Calu3 (cell line): ENCODE data around the gene SGCA. TPM values are rescaled to one million over a fixed set of nuclear protein-coding genes. Genes with fewer than 3 reads are reported as not detected.
A peak's percentile ranks its signal among the peaks of the same experiment; 100 is the strongest.

Source experiments
- BruUV-seq: library from RNA; stranded (reverse); fragments of 400-500 nt; replicated peaks from 2 replicates; lab custom pipeline; 2021; lab: Mats Ljungman, UMichigan
- CTCF ChIA-PET: fragments of 300-600 bp; sonication (Branson Sonifier 250); formaldehyde crosslinking; loops from one replicate; lab custom pipeline; 2022; ENCODE audit warnings: antibody characterized with exemption; lab: Charles Lee
- DNase-seq: peaks from one replicate; pipeline ENCODE4 v3.0.0; 2022
- H3K27ac Mint-ChIP-seq: one replicate; pipeline ENCODE4 v1.8.0; 2022; ENCODE audit warnings: mixed read lengths; ENCODE audit not compliant: unreplicated experiment
- H3K27me3 Mint-ChIP-seq: one replicate; pipeline ENCODE4 v1.8.0; 2022; ENCODE audit warnings: mixed read lengths; ENCODE audit not compliant: unreplicated experiment
- H3K36me3 Mint-ChIP-seq: one replicate; pipeline ENCODE4 v1.8.0; 2022; ENCODE audit warnings: mild to moderate bottlenecking, moderate library complexity, mixed read lengths; ENCODE audit not compliant: insufficient read depth, unreplicated experiment
- H3K4me1 Mint-ChIP-seq: one replicate; pipeline ENCODE4 v1.8.0; 2022; ENCODE audit warnings: mild to moderate bottlenecking, low read depth, mixed read lengths; ENCODE audit not compliant: unreplicated experiment
- H3K4me3 Mint-ChIP-seq: one replicate; pipeline ENCODE4 v1.8.0; 2022; ENCODE audit warnings: mild to moderate bottlenecking, low read depth, moderate library complexity, mixed read lengths; ENCODE audit not compliant: unreplicated experiment
- H3K9me3 Mint-ChIP-seq: one replicate; pipeline ENCODE4 v1.8.0; 2022; ENCODE audit warnings: low read depth, mixed read lengths; ENCODE audit not compliant: unreplicated experiment
- CTCF ChIP-seq: fragments of 200-600 bp; IDR thresholded peaks from one replicate; pipeline ENCODE4 v1.8.0; 2022; ENCODE audit warnings: antibody characterized with exemption; ENCODE audit not compliant: unreplicated experiment
- intact Hi-C: fragments of 100-400 bp; cut with micrococcal nuclease; formaldehyde crosslinking; loops from one replicate; pipeline ENCODE4 v1.10.0; 2022; ENCODE audit not compliant: unreplicated experiment
- total RNA-seq: library from RNA; stranded (reverse); gene quantifications from 2 replicates; pipeline ENCODE4 v1.2.3, GENCODE V29; 2022

The SGCA gene
- total RNA-seq, 1 experiment from 2014 or later: not detected

DNA sequence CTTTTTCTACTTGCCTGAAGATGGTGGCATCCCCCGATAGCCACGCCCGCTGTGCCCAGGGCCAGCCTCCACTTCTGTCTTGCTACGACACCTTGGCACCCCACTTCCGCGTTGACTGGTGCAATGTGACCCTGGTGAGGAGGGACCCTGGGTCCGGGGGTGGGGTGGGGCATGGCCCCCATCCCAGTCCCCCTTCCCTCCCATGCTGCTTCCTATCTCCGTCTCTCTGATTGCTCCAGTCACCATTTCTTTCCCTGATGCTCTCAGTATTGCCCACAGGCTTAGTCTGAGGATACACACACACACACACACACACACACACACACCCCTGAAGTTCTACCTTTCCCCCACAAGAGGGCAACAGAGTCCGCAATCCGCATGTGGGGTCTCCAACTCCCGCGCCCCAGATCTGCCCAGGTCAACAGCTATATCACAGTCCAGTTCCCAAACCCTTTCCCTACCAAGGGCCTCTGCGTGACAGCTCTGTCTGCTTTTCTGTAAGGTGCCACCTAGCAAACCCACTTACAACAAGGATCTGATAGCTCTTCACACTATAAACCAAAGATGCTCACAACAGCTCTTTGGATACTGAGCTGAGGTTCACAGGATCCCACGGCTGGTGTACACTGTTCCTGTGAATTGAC, 3.4 kb downstream of the SGCA start:
- peaks cover 46% of the 10 kb centered on the region for H3K27me3 Mint-ChIP-seq
- H3K4me1 Mint-ChIP-seq: peaks cover 12% of the 10 kb centered on the region
- CTCF ChIA-PET: interaction anchor here (0.6 to 2.7 kb wide), 19 partner anchors 9 to 1827 kb away, joined by 3 to 46 read pairs (median 4); partner anchors contain the start of genes PPP1R9B and TMEM92
- peak; percentile 64 for DNase-seq
- peak overlapping the region; percentile 14 for H3K4me3 Mint-ChIP-seq
- peak overlapping the region; percentile 15 for H3K27ac Mint-ChIP-seq
- intact Hi-C loops: loop anchor here (1.0 kb wide), 1 partner anchor 29 kb away; no protein-coding TSS in a partner anchor
- no TSS peak for BruUV-seq
- no peaks in the 10 kb centered on the region for H3K9me3 Mint-ChIP-seq
- H3K36me3 Mint-ChIP-seq: no peaks in the 10 kb centered on the region
- peak; percentile 83 for TF ChIP-seq CTCF

DNA sequence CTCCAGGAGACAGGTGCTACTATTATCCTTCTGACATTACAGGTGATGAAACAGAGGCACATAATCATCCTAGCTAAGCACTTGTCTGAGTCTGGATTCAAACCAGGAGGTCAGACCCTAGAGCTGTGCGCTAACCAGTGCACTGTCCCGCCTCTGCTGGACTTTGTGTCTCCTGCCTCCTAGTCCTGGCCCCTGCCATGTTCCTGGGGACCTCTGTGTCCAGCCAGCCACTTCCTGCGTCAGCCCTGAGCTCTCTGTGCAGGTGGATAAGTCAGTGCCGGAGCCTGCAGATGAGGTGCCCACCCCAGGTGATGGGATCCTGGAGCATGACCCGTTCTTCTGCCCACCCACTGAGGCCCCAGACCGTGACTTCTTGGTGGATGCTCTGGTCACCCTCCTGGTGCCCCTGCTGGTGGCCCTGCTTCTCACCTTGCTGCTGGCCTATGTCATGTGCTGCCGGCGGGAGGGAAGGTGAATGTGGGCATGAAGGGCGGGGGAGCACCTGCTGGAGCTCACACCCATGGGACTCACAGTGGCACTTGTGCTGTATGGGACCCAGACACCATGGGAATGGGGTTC, 4.2 kb downstream of the SGCA start:
- no TSS peak for BruUV-seq
- Mint-ChIP-seq H3K27me3 (peaks cover 43% of the 10 kb centered on the region), H3K9me3 (no peaks in the 10 kb centered on the region), H3K4me1 (peaks cover 12% of the 10 kb centered on the region), H3K27ac (no peak overlapping the region), H3K4me3 (no peak overlapping the region), H3K36me3 (no peaks in the 10 kb centered on the region)
- intact Hi-C loops: loop anchor here (1.0 kb wide), 1 partner anchor 28 kb away; no protein-coding TSS in a partner anchor
- CTCF ChIA-PET: interaction anchor here (0.6 to 2.7 kb wide), 19 partner anchors 8 to 1826 kb away, joined by 3 to 46 read pairs (median 4); partner anchors contain the start of genes PPP1R9B and TMEM92
- no peak for TF ChIP-seq CTCF
- DNase-seq: no peak

DNA sequence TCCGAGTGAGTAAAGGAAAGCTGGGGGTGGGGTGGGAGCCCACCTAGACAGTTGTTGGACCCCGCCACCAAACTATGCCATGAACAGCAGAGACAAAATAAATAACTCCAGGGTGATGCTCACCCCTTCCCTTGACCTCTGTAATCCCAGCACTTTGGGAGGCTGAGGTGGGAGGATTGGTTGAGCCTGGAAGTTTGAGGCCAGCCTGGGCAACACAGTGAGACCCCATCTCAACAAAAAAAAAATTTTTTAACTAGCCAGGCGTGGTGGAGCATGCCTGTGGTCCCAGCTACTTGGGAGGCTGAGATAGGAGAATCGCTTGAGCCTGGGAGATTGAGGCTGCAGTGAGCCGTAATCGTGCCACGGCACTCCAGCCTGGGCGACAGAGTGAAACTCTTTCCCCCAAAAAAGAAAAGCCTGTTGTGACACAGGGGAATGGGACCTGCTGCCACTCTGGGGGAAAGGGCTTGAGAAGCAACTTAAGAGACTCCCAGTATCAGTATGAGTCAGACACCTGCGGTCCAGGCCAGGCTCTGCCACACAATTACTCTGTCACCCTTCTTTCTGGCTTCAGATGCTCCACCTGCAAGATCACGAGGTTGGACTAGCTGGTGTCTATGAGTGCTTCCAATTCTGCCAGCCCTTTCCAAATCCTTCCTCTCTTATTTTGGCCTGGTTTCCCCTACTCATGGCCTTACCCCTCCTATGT, 5.0 kb downstream of the SGCA start:
- no TSS peak for BruUV-seq
- DNase-seq: peak; percentile 48
- CTCF ChIA-PET: interaction anchor here (1.3 to 2.7 kb wide), 6 partner anchors 10 to 127 kb away, joined by 3 to 46 read pairs (median 6); no protein-coding TSS in a partner anchor
- no peak overlapping the region for H3K27ac Mint-ChIP-seq
- H3K36me3 Mint-ChIP-seq: no peaks in the 10 kb centered on the region
- intact Hi-C loops: no loop called here
- TF ChIP-seq CTCF: no peak
- H3K4me1 Mint-ChIP-seq: peaks cover 16% of the 10 kb centered on the region
- H3K4me3 Mint-ChIP-seq: no peak overlapping the region
- peaks cover 35% of the 10 kb centered on the region for H3K27me3 Mint-ChIP-seq
- H3K9me3 Mint-ChIP-seq: no peaks in the 10 kb centered on the region

DNA sequence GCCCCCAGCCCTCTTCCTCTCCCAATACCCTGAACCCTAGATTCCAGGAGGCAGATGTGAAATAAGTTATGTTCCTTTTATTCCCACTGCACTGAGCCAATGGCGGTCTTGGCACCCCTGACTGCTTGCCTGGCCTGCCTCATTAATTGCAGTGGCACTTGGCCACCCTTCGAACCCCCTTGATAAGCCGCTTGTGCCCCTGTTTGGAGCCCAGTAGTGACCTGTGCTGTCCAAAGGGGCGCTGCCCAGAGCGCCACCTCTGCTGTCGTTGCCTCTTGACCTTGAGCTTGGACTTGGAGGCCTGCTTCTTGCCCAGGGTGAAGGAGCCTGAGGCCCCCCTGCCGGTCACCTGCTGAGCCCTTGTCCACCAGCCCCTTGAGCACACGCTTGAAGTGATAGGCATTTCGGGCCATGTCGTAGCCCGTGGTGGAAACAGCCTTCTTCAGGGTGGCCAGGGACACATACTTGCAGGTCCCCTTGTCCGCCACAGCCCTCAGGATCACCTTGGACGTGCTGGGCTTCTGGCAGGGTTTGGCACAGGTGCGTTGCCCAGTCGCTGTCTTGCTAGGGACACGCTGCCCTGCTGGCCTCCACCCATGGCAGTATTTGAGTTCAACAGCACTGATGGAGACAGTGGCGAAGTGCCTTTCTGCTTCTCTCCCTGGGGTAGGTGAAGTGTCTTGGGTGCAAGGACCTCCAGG, 5.7 kb downstream of the SGCA start:
- peaks cover 28% of the 10 kb centered on the region for H3K27me3 Mint-ChIP-seq
- no peak overlapping the region for H3K27ac Mint-ChIP-seq
- CTCF ChIA-PET: interaction anchor here (1.3 to 2.7 kb wide), 2 partner anchors 19 to 29 kb away, joined by 5 to 18 read pairs; no protein-coding TSS in a partner anchor
- peaks cover 20% of the 10 kb centered on the region for H3K4me1 Mint-ChIP-seq
- TF ChIP-seq CTCF: no peak
- H3K9me3 Mint-ChIP-seq: no peaks in the 10 kb centered on the region
- no peaks in the 10 kb centered on the region for H3K36me3 Mint-ChIP-seq
- no peak for DNase-seq
- no peak overlapping the region for H3K4me3 Mint-ChIP-seq
- BruUV-seq: no TSS peak
- intact Hi-C loops: no loop called here
